Measurements from ENCODE around the gene NEK6. TPM values are rescaled to one million over a fixed set of nuclear protein-coding genes. Genes with fewer than 3 reads are reported as not detected.
"Not testable (repeated sequence)": the region's sequence is repeated elsewhere in the genome, so short reads cannot be mapped to it uniquely, and the experiment has no call there.

The NEK6 gene
- total RNA-seq, 1 experiment from 2014 or later: 42.5 TPM

DNA sequence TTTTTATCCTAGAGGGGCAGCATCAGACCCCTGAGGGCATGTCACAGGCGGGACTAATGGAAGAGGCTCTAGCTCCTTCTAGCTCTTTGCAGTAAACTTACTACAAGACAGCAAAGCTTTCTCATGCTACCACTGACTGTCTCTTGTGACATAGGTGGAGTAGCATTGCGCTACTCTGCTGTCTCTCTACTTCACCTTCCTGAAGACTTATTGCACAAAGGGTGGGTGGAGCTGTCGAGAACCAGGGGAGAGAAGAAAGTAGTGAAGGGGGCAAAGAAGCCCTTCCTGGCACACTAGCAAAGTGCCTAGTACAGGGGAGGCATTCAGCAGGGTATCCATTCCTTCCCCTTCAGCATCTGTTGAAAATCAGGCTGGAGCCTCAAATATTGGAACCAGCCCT, 36.1 kb upstream of the NEK6 start:
- in situ Hi-C loops (cut with HindIII; ENCODE audit: low pct_unique_long_range_greater_than_20kb, low sequenced_read_pairs): no loop called here
- no peak for DNase-seq (ENCODE audit: low read depth, low spot score)

GRCh38 chr9:124222109-124222508, 35.6 kb upstream of the NEK6 start:
- in situ Hi-C loops (cut with HindIII; ENCODE audit: low pct_unique_long_range_greater_than_20kb, low sequenced_read_pairs): no loop called here
- DNase-seq (ENCODE audit: low read depth, low spot score): no peak

DNA sequence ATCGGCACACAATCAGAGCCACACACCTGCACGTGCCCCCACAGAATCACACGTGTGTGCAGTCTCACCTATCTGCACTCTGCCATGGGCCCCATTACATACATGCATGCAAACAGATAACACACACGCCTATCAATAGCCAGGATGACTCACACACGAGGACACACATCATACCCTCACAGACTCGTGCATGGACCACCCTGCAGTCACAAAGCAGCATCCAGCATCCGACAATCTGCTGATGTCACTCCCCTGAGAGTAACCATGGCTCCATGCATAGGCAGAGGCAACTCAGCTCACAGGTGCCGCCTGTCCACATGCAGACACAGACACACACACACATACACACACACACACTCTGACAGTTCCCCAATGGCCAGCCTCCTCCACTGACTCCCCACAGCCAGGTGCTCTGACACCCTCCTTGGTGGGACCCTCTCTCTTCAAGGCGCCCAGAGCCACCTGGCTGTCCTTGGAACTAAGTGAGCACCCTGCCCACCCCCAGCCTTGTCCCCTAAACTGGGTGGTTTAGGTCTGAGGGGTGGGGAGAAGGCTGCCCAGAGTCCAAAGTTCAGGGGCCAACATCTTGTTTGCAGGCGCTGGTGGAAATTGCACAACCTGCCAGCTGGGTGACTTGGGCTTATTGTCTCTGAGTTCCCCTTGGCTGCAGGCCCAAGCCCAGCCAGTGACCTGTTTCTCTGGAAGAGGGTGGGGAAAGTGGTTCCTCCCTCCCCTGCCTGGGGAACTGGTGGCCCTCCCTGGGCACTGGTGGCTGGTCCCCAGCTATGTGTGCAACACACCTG, 34.6 kb upstream of the NEK6 start:
- DNase-seq (ENCODE audit: low read depth, low spot score): no peak
- in situ Hi-C loops (cut with HindIII; ENCODE audit: low pct_unique_long_range_greater_than_20kb, low sequenced_read_pairs): no loop called here

DNA sequence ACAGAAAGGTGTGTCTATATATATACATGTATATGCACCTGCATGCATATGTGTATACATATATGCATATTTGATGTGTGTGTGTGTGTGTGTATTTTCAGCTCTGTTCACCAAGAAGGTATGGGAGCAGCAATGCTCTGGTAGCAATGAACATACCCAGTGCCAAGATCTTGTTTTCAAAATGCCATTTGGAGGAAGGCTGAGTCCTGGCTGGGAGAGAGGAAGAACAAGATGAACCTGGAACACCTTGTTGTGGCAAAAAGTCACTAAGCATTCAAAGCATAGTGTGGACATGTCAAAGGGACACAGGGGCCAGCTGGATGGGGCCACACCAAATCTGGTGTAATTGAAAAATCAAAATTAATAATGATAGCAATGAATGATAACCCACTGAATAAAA, 31.8 kb upstream of the NEK6 start:
- in situ Hi-C loops (cut with HindIII; ENCODE audit: low pct_unique_long_range_greater_than_20kb, low sequenced_read_pairs): no loop called here

DNA sequence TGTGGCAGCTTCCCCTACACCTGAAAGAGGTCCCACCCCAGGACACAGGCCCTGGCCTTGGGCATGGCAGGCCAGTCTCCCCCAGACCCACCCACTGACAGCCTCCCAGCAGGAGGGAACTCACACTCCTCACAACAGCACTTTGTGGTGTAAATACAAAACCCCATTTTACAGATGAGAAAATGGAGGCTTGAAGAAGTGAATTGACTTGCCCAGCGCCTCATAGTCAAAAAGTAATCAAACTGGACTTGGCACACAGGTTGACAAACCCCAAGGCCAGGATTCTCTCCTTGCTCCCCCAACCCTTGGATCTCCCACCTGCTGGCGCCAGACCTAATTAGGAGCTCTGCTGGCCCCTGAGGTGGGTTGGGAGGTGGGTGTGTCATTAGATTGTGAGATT, 29.2 kb upstream of the NEK6 start:
- DNase-seq (ENCODE audit: low read depth, low spot score): no peak
- in situ Hi-C loops (cut with HindIII; ENCODE audit: low pct_unique_long_range_greater_than_20kb, low sequenced_read_pairs): no loop called here

More for the DNA sequence above, 31.8 kb upstream of the NEK6 start:
- no peak for DNase-seq (ENCODE audit: low read depth, low spot score)

DNA sequence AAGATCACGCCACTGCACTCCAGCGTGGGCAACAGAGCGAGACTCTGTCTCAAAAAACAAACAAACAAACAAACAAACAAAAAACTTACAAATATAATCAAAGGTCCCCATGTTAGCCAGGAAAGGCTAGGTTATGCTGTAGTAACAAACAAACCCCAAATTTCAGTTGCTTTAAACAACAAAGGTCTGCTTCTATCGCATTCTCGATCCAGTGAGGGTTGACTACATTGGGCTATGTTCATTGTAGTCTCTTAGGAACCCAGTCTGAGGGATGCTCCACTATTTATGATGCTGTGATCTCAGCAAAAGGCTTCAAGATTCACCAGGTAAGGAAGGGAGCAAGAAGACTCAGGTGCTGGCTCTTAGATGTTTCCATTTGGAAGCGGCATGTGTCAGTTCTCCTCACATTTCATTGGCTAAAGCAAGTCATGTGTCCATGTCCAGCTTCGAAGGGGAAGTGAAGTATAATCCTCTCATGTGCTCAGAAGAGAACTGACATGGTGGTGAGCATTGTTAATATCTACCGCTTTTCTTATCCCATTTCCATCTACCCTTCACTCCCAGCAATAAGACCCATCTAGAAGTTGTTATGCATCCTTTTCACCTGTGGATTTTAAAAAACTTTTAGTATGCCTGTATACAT, 26.5 kb upstream of the NEK6 start:
- in situ Hi-C loops (cut with HindIII; ENCODE audit: low pct_unique_long_range_greater_than_20kb, low sequenced_read_pairs): no loop called here
- no peak for DNase-seq (ENCODE audit: low read depth, low spot score)

- in situ Hi-C loops (cut with HindIII; ENCODE audit: low pct_unique_long_range_greater_than_20kb, low sequenced_read_pairs): no loop called here
- no peak for DNase-seq (ENCODE audit: low read depth, low spot score)
Measured at GRCh38 chr9:124238546-124239140, 19.1 kb upstream of the NEK6 start.

DNA sequence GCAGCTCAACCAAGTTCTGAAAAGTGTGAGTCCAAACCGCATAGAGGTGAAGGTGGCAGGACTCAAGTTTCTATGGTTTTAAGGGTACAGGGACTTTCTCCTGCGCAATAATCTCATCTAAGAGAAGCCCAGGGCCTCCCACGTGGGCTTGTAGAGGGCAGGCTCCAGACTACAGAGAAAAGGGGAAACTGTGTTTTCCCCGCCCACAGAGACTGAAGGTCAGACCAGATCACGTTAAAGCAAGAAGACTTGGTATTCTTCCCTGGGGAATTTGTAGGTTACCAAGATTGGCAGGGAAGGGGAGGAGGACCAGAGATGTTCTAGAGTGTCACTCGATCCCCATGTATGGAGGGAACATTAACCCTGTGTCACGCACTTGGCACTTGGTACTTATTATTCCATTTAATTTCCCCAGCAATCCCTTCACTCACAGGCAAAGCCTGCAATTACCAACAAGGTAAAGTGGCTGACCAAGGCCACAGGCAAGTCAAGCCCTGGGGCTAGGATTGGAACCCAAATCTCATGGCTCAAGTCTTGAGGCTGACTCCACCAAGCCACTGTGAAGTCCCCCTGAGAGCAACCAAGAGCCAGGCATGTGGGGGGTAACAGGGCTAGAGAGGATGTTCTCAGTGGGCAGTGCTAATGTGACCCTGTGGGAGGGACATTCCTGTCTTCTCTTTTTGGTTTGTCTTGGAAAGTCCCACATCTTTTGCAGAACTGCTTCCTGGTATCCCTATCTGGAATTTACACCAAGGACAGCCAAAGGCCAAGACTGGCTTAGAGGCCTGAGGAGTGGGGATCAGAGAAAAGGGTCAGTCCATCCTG, 18.3 kb upstream of the NEK6 start:
- in situ Hi-C loops (cut with HindIII; ENCODE audit: low pct_unique_long_range_greater_than_20kb, low sequenced_read_pairs): no loop called here
- no peak for DNase-seq (ENCODE audit: low read depth, low spot score)

DNA sequence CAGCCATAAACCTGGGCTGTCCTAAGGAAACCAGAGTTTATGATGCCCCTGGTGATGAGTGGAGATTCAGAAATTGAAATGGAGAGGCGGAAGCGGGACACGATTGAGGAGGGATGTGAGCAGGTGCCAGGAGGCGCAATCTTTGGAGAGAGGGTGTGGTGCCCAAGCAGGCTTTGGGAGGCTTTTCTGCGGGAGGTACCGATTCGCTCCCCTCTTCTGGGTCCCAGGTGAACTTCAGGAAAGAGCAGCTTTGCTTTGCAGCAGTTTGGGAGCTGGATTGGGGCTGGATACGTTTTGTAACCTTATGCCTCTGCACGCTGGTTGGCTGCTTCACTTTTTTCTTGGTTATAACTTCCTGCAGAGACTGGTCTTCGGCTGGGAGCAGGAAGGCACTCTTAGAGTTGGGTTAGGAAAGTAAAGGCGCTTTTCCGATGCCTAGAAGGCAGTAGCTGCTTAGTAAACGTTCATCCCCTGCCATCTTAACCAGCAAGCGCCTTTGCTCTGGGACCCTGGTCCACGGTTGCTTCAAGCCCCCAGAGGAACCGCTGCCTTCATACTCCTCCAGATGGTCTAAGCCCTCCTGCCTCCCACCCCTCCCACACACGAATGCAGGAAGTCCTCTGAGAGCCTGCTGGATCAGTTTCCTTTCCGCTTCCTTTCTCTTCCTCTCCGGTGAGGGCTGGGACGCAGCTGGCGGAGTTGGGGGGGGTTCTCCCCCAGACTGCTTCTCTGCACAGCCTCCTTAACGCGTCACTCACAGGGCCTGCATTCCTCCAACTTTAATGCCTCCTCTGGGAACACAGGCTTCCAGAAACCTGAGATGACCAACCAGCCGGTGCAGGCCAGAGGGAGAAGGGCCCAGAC, 15.2 kb upstream of the NEK6 start:
- DNase-seq (ENCODE audit: low read depth, low spot score): no peak
- in situ Hi-C loops (cut with HindIII; ENCODE audit: low pct_unique_long_range_greater_than_20kb, low sequenced_read_pairs): no loop called here

DNA sequence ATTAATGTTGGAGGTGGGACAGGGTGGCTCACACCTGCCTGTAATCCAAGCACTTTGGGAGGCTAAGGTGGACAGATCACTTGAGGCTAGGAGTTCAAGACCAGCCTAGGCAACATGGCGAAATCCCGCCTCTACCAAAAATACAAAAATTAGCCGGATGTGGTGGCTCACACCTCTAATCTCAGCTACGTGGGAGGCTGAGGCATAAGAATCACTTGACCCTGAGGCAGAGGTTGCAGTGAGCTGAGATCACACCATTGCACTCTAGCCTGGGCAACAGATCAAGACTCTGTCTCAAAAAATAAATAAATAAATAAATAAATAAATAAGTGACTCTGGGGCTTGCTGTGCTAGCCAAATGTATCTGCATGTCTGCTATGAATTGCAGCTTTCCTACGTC, 10.4 kb upstream of the NEK6 start:
- DNase-seq (ENCODE audit: low read depth, low spot score); in situ Hi-C loops (cut with HindIII; ENCODE audit: low pct_unique_long_range_greater_than_20kb, low sequenced_read_pairs): not testable (repeated sequence)

GRCh38 chr9:124248066-124248465, 9.7 kb upstream of the NEK6 start:
- in situ Hi-C loops (cut with HindIII; ENCODE audit: low pct_unique_long_range_greater_than_20kb, low sequenced_read_pairs): no loop called here
- DNase-seq (ENCODE audit: low read depth, low spot score): no peak

GRCh38 chr9:124248960-124249359, 8.8 kb upstream of the NEK6 start:
- in situ Hi-C loops (cut with HindIII; ENCODE audit: low pct_unique_long_range_greater_than_20kb, low sequenced_read_pairs): no loop called here
- no peak for DNase-seq (ENCODE audit: low read depth, low spot score)

DNA sequence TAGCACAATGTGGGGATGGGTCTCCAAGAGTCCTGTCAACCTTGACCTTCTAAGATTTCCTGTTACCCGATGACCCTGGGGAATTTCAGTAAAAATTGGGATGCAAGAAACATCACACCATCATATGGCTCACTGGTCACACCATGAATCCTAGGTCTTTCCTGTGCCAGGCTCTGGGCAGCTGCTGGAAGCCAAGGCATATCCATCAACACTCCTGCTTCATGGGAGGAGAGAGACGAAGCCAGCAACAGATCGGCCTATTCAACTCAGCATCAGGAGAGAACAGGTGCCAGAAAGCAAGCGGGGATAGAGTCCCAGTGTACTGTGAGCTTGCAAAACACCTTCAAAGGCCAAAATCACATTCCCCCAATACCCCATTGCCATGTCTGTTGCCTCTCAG, 6.5 kb upstream of the NEK6 start:
- in situ Hi-C loops (cut with HindIII; ENCODE audit: low pct_unique_long_range_greater_than_20kb, low sequenced_read_pairs): no loop called here
- DNase-seq (ENCODE audit: low read depth, low spot score): no peak

GRCh38 chr9:124251605-124252378, 6.0 kb upstream of the NEK6 start:
- DNase-seq (ENCODE audit: low read depth, low spot score): peak; percentile 88

DNA sequence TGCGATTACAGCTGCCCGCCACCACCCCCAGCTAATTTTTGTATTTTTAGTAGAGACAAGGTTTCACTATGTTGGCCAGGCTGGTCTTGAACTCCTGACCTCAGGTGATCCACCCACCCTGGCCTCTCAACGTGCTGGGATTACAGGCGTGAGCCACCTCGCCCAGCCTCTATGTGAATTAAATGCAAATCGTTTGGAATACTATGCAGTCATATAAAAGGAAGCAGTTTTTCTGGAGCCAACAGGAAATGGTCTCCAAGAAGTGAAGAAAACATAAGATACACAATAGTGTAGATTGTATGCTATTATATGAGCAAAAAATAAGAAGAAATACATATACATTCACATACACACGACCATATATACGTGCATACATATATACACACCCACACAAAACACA, 4.9 kb upstream of the NEK6 start:
- DNase-seq (ENCODE audit: low read depth, low spot score); in situ Hi-C loops (cut with HindIII; ENCODE audit: low pct_unique_long_range_greater_than_20kb, low sequenced_read_pairs): not testable (repeated sequence)

More at GRCh38 chr9:124251605-124252378, 6.0 kb upstream of the NEK6 start:
- in situ Hi-C loops (cut with HindIII; ENCODE audit: low pct_unique_long_range_greater_than_20kb, low sequenced_read_pairs): no loop called here

GRCh38 chr9:124254261-124254682, 3.5 kb upstream of the NEK6 start:
- in situ Hi-C loops (cut with HindIII; ENCODE audit: low pct_unique_long_range_greater_than_20kb, low sequenced_read_pairs): no loop called here
- no peak for DNase-seq (ENCODE audit: low read depth, low spot score)

All from SK-MEL-5 (cell line).